Measurements from ENCODE around the gene EXD1.
"Not testable (repeated sequence)": the region's sequence is repeated elsewhere in the genome, so short reads cannot be mapped to it uniquely, and the experiment has no call there.

The EXD1 gene, protein sequence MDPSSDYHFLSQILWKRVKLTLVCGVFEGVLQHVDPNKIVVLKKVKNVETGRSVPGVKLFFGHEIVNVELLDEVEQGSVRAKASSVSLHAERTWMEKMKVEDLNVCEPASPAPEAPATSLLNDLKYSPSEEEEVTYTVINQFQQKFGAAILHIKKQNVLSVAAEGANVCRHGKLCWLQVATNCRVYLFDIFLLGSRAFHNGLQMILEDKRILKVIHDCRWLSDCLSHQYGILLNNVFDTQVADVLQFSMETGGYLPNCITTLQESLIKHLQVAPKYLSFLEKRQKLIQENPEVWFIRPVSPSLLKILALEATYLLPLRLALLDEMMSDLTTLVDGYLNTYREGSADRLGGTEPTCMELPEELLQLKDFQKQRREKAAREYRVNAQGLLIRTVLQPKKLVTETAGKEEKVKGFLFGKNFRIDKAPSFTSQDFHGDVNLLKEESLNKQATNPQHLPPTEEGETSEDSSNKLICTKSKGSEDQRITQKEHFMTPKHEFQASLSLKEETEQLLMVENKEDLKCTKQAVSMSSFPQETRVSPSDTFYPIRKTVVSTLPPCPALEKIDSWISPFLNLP

GRCh38 chr15:41230650-41231421 lies at the start of gene EXD1, which contains the start of gene CHP1:
Gene EXD1 (minus strand): TSS chr15:41230757. CDS start chr15:41226575, 4,182 bp downstream.
Gene CHP1 (plus strand): TSS chr15:41231268. CDS start chr15:41231383, 115 bp downstream.
- DNase-seq (ENCODE audit: low read depth, low spot score): peak; percentile 99

DNA sequence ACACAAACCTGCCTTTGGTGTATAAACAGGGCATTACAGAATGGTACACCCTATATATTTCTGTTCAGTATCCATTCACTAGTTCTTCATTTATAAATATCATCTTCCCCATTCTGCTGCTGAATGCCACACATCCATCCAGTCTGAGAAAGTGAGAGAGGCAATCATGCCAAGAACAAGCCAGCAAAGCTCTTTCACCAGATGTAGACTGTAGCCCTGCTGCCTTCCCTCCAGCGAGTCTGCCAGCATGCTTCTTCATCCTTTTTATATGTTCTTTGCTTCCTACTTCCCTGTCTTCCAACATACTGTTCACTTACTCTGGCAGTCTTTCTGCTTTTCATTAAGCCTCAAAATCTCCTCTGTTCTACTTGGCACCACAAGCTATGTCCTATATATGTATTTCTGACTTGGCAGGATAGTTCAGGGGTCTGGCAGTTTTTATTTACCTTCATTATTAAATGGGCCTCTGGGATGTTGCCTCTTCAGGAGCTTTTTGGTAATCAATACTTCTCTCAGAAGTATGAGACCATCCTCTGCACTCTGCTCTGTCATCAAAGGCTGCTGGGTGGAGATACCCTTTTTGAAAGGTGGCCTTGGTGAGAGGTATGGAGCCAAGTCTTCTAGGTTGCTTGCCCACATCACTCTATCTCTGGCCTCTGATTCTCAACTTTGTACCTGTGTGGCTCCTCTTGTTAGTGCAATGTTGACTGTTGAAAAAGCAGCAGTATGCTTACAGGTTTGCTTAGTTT lies 49.2 kb upstream of the EXD1 start:
- no peak for DNase-seq (ENCODE audit: low read depth, low spot score)

DNA sequence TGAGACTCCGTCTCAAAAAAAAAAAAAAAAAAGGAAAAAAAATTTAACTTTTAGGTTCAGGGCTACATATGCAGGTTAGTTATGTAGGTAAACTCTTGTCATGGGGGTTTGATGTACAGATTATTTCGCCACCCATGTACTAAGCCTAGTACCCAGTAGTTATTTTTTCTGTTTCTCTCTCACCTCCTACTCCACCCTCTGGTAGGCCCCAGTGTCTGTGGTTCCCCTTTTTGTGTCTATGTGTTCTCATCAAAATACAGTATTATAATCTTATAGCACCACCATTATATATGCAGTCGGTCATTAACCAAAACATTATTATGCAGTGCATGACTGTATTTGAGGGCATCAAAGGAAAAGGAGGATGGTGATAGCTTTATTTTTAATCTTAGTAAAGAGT lies 47.8 kb upstream of the EXD1 start:
- no peak for DNase-seq (ENCODE audit: low read depth, low spot score)

DNA sequence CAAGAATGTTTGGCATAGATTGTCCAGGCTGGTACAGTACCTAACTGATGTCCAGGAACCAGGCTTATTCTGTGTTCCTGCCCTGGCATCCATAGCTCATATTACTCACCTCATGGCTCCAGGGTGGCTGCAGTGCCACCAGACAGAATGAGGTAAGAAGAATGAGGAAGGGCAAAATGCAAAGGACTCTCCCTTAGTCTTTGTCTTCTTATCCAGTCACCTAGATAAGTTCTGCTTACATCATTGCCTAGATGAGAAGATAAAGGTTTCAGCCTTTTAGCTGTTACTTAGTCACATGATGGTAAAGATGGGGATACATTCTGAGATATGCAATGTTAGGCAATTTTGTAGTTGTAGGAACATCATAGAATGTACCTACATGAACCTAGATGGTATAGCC lies 46.3 kb upstream of the EXD1 start:
- no peak for DNase-seq (ENCODE audit: low read depth, low spot score)

DNA sequence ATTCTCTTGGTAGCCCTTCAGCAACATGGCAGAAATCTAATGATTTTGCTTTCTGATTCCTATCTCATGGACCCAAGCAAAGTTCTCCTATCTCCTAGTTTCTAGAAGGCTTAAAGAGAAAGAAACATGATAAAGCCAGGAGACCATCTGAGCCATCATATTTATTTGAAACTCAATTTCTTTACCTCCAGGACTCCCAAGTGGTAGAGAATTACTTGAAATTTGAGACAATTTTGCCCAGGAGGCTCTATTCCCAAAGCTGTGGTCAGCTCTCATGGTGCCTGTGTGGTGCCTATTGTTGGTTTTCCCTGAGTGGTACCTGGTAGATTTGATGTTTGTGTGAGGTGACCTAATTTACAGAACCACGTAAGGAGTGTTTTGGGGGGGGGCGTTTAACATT lies 39.3 kb upstream of the EXD1 start:
- DNase-seq (ENCODE audit: low read depth, low spot score): no peak

DNA sequence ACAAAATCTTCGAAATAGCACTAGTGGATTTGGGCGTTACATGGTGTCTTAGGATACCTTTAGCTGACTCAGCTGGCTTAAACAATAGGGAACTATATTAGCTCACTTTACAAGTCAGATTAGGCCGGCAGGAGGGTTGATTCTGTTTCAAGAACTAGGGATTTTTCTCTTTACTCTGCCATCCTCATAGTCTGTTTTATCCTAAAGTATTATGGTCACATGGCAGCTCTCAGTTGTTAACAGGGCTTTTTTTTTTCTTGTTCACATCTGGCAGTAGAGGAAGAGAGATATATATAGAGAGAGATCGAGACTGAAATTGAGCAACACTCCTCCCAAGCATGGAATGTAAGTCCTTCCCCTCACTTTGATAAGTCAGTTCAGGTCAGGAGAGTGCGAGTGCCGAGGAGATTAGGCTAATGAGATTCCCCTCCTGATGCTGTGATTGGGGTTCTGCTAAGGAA lies 33.4 kb upstream of the EXD1 start:
- DNase-seq (ENCODE audit: low read depth, low spot score): peak; percentile 25

GRCh38 chr15:41262571-41262970 lies 32.0 kb upstream of the EXD1 start:
- no peak for DNase-seq (ENCODE audit: low read depth, low spot score)

DNA sequence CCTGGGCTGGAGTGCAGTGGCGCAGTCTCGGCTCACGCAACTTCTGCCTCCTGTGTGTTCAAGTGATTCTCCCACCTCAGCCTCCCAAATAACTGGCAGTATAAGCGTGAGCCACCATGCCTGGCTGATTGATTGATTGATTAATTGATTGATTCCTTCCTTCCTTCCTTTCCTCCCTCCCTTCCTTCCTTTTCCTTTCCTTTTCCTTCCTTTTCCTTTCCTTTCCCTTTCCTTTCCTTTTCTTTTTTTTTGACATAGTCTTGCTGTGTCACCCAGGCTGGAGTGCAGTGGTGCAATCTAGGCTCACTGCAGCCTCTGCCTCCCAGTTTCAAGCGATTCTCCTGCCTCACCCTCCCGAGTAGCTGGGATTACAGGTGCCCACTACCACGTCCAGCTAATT lies 30.4 kb upstream of the EXD1 start:
- not testable (repeated sequence) for DNase-seq (ENCODE audit: low read depth, low spot score)

GRCh38 chr15:41259546-41260189 lies 29.1 kb upstream of the EXD1 start:
- no peak for DNase-seq (ENCODE audit: low read depth, low spot score)

- no peak for DNase-seq (ENCODE audit: low read depth, low spot score)
Observed at GRCh38 chr15:41258750-41259471, 28.4 kb upstream of the EXD1 start.

GRCh38 chr15:41256577-41257038 lies 26.1 kb upstream of the EXD1 start:
- no peak for DNase-seq (ENCODE audit: low read depth, low spot score)

DNA sequence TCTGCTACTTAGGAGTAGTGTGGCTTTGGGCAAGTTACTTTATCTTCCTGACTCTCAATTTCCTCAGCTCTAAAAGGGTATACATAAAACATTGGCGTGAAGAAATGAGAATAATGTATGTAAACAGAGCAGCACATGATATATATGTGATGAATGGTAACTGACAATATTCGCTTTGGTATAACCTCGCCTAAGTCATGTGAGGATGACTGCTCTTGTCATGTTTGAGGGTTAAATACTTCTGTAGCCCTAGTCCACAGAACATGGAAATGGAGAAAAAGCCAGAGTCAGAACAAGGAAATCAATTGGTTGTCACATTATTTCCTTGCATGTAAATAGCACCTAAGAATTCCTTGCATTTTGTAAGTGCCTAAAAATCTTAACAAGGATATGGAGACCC lies 25.5 kb upstream of the EXD1 start:
- no peak for DNase-seq (ENCODE audit: low read depth, low spot score)

DNA sequence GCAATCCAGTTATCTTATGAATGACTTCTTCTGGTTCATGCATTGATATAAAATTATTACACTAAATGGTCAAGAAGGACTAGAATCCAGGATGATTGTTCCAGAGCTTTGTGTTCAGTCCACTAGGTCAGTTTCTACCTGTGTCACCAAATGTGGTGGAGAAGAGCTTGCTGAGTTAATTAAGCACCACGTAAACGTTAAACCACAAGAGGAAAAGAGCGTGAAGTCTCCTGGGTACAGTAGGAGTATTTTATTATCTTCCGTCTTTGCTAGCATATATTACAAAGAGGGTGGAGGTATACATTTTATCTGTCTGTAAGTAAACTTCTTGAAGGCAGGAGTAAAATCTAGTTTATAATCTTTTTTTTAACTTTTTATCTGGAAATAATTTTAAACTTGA lies 24.0 kb upstream of the EXD1 start:
- DNase-seq (ENCODE audit: low read depth, low spot score): no peak

DNA sequence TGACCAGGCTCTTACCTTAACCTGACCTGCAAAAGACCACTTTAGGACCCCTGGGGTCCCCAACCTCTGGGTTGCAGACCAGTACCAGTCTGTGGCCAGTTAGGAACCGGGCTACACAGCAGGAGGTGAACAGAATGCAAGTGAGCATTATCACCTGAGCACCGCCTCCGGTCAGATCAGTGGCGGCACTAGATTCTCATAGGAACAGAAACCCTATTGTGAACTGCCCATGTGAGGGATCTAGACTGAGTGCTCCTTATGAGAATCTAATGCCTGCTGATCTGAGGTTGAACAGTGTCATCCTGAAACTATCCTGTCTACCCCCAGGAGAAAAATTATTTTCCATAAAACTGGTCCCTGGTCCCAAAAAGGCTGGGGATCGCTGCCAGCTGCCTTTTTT lies 20.9 kb upstream of the EXD1 start:
- no peak for DNase-seq (ENCODE audit: low read depth, low spot score)

DNA sequence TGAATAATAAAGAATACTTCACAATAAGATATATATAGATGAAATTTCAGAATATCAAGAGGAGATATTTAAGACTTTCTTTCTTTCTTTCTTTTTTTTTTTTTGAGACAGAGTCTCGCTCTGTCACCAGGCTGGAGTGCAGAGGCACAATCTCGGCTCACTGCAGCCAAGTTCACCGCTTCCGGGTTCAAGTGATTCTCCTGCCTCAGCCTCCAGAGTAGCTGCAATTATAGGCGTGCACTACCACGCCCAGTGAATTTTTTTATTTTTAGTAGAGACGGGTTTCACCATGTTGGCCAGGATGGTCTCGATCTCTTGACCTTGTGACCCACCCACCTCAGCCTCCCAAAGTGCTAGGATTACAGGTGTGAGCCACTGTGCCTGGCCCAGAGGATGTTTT lies 20.2 kb upstream of the EXD1 start:
- not testable (repeated sequence) for DNase-seq (ENCODE audit: low read depth, low spot score)

DNA sequence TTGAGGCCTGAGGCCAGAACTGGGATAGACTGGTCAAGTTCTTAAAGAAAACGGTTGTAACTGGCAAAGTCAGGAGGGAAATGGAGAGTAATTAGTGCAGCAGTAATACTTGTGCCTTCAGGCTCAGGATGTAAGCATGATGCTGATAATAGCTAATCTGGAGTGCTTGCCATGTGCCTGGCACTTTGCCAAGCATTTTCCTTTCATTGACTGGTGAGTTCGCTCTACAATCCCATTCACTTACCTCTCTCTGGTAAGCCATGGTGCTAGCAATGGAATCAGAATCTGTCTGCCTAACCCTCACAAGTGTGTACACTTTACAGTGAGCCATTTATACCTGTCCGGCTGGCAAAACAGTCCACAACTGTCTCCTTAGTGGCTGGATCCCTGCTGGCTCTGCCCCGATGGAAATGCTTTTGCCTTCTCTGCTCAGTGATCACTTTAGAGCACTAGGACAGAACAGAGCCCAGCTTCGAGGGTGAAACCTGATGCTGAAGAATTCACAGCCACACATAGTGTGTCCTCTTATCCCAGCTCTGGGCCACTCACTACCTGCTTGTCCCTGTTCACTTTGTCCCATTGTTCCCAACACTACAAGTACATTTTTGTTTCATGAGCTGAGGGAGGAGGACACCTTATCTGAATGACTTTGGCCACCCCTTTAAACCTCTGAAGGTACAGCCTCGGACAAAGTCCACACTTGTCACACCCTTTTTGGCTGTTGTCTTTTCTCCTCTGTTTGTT lies 10.8 kb upstream of the EXD1 start:
- DNase-seq (ENCODE audit: low read depth, low spot score): no peak

DNA sequence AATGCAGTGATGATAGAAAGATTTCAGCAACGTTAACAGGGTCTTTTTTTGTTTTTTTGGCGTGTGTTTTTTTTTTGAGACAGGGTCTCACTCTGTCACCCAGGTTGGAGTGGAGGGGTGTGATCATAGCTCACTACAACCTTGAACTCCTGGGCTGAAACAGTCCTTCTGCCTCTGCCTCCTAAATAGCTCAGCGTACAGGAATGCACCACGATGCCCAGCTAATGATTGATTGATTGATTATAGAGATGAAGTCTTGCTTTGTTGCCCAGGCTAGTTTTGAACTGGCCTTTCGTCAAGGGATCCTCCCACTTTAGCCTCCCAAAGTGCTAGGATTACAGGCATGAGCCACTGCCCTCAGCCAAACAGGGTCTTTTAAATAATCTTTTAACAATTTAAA lies 7.5 kb upstream of the EXD1 start:
- DNase-seq (ENCODE audit: low read depth, low spot score): no peak

GRCh38 chr15:41235929-41236328 lies 5.4 kb upstream of the EXD1 start:
- no peak for DNase-seq (ENCODE audit: low read depth, low spot score)

GRCh38 chr15:41235228-41235627 lies 4.7 kb upstream of the EXD1 start:
- not testable (repeated sequence) for DNase-seq (ENCODE audit: low read depth, low spot score)

DNA sequence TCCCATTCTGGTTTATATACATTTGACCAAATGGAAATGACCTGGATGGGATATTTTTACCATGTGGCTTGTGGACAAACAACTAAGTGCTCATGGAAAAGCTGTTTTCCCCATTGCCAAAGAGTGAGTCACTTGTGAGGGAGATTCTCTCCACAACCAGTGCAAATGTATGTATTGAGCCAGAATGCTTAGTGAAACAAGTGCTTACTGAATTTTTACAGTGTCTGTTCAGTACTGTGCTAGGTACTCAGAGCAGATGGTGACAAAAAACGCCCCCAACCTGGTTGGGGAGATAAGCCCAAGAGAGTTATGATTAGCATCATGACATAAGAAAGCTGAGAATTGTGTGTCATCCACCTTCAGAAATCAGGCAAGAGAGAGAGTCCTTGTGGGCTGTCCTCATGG lies 2.8 kb upstream of the EXD1 start:
- no peak for DNase-seq (ENCODE audit: low read depth, low spot score)

Measured in ELF-1 (cell line).